Activated effector memory CD4-positive, alpha-beta T cell treated with Interleukin-2 at 50 U/mL for 16 hours (primary cell): ENCODE results near the gene TMEM44.
"Not testable (repeated sequence)": the region's sequence is repeated elsewhere in the genome, so short reads cannot be mapped to it uniquely, and the experiment has no call there.

Experiments used
- DNase-seq: peaks from one replicate; pipeline ENCODE4 v3.0.0-alpha.2; 2020

The TMEM44 gene

GRCh38 chr3:194608981-194609380, 24.2 kb downstream of the TMEM44 start:
- no peak for DNase-seq

DNA sequence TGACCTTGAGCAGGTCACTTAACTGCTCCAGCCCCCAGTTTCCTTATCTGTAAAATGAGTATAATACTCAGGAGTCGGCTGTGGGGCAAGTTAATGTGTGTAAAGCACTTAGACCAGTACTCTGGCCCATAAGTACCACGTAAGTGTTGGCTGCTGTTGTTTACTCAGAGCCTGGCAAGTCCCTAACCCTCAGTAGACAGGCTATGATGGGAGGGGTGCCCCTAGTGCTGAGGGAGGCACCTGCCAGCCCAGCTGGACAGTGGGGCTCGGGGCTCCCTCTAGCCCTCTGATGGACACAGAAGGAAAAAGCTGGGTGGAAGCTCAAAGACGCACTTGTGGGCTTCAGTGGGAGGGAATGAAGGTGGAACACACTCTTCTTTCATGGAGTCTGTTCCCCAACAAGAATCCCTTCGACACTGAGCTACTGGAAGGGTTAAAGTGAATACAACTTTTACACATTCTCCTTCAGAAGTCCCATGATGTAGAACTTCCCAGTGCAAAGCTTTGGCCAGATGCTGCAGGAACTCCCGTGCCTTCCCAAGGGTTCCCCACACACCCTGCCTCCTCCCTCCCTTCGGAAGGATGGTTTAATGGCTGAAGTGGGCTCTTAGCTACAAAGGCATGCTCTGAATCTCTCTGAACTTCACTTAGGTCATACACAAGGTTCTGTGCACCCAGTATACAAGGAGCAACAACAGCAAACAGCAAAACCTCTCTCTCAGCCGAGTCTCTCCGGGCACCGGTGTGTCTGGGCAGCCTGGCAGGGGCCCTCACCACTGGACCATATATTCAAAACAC, 25.4 kb downstream of the TMEM44 start:
- DNase-seq, result no peak

GRCh38 chr3:194606941-194607340, 26.3 kb downstream of the TMEM44 start:
- no peak for DNase-seq

GRCh38 chr3:194606163-194606562, 27.1 kb downstream of the TMEM44 start:
- no peak for DNase-seq

- not testable (repeated sequence) for DNase-seq
Observed at GRCh38 chr3:194605314-194605713, 27.9 kb downstream of the TMEM44 start.

GRCh38 chr3:194604837-194605236, 28.4 kb downstream of the TMEM44 start:
- DNase-seq, result no peak

DNA sequence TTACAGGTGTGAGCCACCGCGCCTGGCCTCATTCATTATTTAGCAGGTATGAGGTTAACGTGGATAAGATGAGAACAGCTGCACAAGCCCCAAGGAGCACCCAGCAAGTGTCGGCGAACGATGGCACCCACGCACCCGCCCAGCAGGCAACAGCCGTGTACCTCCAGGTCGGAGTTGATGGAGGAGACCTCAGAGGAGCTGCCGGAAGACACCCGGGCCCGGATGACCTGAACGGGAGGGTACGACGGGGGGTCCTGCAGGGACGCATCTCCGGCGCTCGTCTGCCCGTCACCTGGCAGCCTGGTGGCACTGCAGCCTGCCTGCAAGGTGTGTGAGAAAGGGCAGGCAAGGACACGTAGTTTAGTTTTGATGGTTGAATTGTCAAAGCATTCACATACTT, 29.1 kb downstream of the TMEM44 start:
- no peak for DNase-seq

- no peak for DNase-seq
Observed at GRCh38 chr3:194602669-194603171, 30.5 kb downstream of the TMEM44 start.

DNA sequence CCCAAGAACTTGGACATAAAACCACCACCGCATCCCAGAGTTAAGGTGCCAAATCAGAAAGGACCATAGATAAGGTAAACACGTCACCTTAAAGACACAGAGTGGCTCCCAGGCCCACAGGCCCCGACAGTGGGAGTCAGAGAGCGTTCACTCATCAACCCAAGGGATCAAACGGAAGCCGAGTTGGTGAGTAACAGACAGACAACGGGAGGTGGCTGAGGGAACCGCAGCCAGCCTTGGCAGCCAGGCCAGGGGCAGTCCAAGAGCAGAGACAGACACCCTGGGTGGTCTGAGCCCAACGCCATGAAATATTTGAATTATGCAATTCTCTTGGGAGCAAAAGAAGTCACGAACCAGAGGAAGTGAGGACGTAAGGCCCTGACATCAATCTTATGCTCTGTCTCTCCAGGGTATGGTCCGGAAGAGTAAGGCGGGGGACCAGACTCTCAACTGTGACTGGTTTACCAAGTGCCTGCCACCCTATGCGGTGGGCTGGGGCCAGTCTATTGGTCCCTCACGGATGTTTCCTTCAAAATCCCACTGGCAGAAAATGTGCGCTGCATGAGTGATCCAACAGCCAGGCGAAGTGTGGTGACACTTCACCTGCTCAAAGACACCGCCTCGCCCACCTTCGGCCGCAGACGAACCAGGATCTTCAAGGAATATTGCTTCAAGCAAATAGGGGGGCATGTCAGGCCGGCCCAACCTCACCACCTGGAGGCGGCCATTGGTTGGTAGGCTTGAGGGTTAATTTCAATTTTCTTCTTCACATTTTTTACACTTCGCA, 34.3 kb downstream of the TMEM44 start:
- DNase-seq, result no peak

GRCh38 chr3:194596906-194597305, 36.3 kb downstream of the TMEM44 start:
- DNase-seq, result no peak

GRCh38 chr3:194592798-194593752, 40.1 kb downstream of the TMEM44 start:
- no peak for DNase-seq

DNA sequence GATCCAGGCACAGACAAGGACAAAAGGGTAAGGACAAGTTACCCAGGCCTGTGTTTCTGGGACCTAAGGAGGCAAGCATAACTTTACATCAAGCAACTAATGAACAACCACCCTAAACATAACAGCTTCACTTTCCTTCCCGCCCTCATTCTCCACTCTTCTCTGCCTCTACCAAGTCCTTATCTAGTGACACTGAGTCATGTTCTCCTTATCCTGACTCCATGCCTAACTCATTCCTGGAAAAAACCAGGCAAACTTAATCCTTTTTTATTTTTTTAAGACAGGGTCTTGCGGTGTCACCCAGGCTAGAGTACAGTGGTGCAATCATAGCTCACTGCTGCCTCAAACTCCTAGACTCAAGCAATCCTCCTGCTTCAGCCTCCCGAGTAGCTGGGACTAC, 44.5 kb downstream of the TMEM44 start:
- no peak for DNase-seq

GRCh38 chr3:194588236-194588635, 45.0 kb downstream of the TMEM44 start:
- DNase-seq, result no peak

DNA sequence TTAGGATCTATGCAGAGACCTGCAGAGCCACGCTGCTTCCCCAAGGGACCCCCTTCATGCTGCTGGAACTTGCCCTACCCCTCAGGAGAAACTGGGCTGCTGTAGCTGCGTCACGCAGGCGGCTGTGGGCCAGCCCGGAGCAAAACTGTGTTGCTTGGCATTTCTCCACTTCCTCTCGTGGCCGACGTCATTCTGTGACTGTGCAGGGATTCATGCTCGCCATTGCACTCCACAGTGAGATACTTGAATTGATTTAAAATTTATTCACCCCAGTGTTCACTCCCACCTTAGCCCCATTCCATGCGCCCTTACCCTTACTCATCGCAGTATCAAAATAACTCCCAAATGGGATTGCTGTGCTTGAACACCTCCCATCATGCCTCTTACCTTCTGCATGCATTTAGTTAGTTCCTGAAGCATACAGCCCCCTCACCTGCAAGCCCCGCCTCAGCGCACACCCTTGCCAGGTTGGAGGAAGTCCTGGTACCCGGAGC, 45.7 kb downstream of the TMEM44 start:
- no peak for DNase-seq

GRCh38 chr3:194586836-194587235, 46.4 kb downstream of the TMEM44 start:
- DNase-seq, result no peak

DNA sequence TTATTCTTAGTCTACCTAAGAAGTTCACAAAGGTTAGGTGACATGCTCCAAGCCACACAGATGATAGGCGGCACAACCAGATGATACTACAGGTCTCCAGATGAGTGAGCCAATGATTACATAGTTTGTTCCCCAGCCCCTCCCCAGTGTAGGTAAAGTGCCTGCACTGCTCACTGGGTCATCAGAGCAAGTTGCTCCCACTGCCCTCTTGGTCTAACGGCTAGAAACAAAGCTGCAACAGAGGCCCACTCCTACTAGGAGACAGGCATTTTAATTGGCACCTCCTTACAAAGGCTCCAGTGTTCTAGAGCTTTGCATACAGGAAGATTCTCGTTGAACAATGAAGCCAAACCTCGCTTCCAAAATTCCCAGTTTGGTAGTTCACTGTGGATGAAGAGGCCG, 47.3 kb downstream of the TMEM44 start:
- no peak for DNase-seq

DNA sequence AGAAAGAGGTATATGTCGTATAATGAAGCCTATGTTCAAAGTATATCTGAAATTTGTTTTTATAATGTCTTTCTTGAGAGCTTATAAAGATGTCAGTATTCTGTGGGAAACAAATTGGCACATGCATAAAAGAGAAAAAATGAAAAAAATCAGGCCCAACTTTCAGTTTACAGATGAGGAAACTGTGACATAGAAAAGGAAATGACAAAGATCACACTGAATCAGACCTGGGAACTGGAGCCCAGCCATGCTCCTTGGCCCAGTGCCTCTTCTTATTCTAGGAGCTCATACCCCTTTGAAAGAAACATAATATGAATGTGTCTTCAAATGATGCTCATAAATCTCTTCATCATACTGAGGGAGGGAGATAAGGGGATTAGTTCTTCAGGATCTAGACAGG, 48.4 kb downstream of the TMEM44 start:
- no peak for DNase-seq

GRCh38 chr3:194584320-194584776, 48.9 kb downstream of the TMEM44 start:
- no peak for DNase-seq

GRCh38 chr3:194582196-194582905, 50.9 kb downstream of the TMEM44 start:
- DNase-seq, result no peak

- no peak for DNase-seq
Observed at GRCh38 chr3:194579091-194579606, 54.1 kb downstream of the TMEM44 start.
